BJ (cell line): ENCODE measurements around the gene ACAP1. TPM values are rescaled to one million over a fixed set of nuclear protein-coding genes. Genes with fewer than 3 reads are reported as not detected.

Experiments used
- CTCF ChIA-PET: fragments of 350-600 bp; formaldehyde crosslinking; extraction: SDS; loops from one replicate; lab custom pipeline; 2021; ENCODE audit warnings: antibody characterized with exemption, inconsistent platforms; lab: Yijun Ruan, JAX
- POLR2A ChIA-PET: fragments of 300-600 bp; sonication (Branson Sonifier 250); formaldehyde crosslinking; extraction: SDS; loops from one replicate; lab custom pipeline; 2021; ENCODE audit warnings: antibody characterized with exemption; lab: Charles Lee
- DNase-seq: peaks from one replicate; pipeline ENCODE4 v3.0.0-alpha.2; 2011; ENCODE audit warnings: low read depth
- H3K27me3 ChIP-seq: 2 replicates; pipeline ENCODE4 v1.6.0; 2011; ENCODE audit warnings: low read length; ENCODE audit not compliant: control insufficient read depth, insufficient read depth
- H3K36me3 ChIP-seq: 2 replicates; pipeline ENCODE4 v1.5.1; 2011; ENCODE audit warnings: low read length; ENCODE audit not compliant: control insufficient read depth, insufficient read depth
- H3K4me3 ChIP-seq: 2 replicates; pipeline ENCODE4 v1.5.1; 2011; ENCODE audit warnings: low read depth, mild to moderate bottlenecking, control low read depth, low read length
- polyA plus RNA-seq: library from polyadenylated mRNA; depleted of rRNA; stranded (reverse); fragments of >200 nt; gene quantifications from 2 replicates; pipeline ENCODE4 v1.2.3, GENCODE V29; 2011
- TF ChIP-seq, protein P1 (sequence below): IDR thresholded peaks from 2 replicates; pipeline ENCODE4 v1.5.1; 2011; ENCODE audit warnings: low read depth, mild to moderate bottlenecking, control low read depth, inconsistent platforms, low read length, moderate library complexity; ENCODE audit not compliant: insufficient read depth

Gene ACAP1
- polyA plus RNA-seq, 1 experiment, result 1.7 TPM

DNA sequence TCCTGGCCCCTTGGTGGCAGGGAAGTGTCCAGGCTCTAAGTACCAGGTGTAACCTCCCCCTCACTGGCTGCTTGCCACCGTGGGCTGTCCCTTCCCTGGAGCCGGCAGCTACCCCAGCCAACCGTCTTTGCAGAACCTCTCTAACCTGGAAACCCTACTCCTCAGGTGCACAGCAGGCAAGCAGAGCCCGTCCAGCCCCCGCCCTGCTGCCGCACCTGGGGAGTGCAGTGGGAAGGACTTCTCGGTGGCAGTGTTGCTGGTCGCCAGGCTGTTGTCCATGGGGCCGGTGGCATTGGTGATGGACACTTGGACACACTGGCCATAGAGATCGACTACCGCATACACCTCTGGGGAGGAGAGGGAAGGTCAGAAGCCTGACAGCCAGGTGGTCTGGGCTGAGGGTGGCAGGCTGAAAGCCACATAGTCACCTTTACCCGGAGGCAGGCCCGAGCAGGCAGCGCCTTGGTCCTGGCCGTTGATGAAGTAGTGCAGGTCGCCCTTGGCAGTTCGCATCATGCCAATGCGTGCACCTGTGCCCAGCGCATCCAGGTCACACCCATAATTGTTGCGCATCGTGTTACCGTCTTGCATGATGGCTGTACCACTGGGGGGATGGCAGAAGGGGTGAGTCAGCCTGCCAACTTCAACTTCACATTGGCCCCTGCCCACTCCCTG, 13.7 kb upstream of the ACAP1 start:
- POLR2A ChIA-PET, result no interaction called here
- DNase-seq, result no peak
- Histone ChIP-seq H3K27me3 (no peaks in the 10 kb centered on the region), H3K36me3 (peaks cover 57% of the 10 kb centered on the region), H3K4me3 (no peak overlapping the region)
- TF ChIP-seq, protein P1, sequence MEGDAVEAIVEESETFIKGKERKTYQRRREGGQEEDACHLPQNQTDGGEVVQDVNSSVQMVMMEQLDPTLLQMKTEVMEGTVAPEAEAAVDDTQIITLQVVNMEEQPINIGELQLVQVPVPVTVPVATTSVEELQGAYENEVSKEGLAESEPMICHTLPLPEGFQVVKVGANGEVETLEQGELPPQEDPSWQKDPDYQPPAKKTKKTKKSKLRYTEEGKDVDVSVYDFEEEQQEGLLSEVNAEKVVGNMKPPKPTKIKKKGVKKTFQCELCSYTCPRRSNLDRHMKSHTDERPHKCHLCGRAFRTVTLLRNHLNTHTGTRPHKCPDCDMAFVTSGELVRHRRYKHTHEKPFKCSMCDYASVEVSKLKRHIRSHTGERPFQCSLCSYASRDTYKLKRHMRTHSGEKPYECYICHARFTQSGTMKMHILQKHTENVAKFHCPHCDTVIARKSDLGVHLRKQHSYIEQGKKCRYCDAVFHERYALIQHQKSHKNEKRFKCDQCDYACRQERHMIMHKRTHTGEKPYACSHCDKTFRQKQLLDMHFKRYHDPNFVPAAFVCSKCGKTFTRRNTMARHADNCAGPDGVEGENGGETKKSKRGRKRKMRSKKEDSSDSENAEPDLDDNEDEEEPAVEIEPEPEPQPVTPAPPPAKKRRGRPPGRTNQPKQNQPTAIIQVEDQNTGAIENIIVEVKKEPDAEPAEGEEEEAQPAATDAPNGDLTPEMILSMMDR, result no peak
- CTCF ChIA-PET, result interaction anchor here (1.3 to 5.0 kb wide), 2 partner anchors 9 to 238 kb away, joined by 6 to 22 read pairs; no protein-coding TSS in a partner anchor

DNA sequence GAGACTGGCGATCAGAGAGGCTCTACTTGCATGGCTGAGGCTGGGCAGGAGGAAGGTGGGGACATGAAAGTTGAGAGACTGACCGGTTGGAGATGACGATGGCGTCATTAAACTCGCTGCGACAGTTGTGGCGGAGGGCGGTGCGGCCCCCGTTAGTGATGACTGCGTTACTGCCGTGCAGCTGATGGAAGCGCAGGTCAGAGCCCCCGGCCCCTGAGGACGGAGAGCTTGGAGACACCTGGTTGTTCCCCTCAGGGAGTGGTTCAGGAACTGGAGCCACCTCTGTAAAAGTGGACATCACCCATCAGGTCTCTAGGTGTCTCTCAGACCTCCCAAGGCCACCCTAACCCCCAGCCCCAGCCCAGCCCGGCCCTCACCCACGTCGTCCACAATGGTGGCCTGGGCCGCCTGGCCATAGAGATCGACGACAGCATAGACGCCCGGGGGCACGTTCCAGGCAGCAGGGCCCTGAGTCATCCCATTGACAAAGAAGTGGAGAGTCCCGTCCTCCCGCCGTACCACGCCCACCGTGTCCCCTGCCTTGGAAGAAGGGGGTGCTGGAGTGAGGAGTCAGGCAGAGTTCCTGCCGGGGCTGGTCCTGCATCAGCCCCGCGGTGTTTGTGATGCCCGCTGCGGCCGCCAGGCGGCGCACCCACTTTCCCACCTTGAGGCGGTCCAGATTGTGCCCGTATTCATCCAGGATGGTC, 12.4 kb upstream of the ACAP1 start:
- Histone ChIP-seq H3K4me3 (no peak overlapping the region), H3K36me3 (peaks cover 48% of the 10 kb centered on the region), H3K27me3 (no peaks in the 10 kb centered on the region)
- DNase-seq, result no peak
- POLR2A ChIA-PET, result no interaction called here
- CTCF ChIA-PET, result interaction anchor here (0.6 to 5.0 kb wide), 7 partner anchors 11 to 237 kb away, joined by 3 to 22 read pairs (median 8); partner anchors contain the start of genes ACAP1 and SENP3
- TF ChIP-seq, protein P1, result peak; percentile 92

DNA sequence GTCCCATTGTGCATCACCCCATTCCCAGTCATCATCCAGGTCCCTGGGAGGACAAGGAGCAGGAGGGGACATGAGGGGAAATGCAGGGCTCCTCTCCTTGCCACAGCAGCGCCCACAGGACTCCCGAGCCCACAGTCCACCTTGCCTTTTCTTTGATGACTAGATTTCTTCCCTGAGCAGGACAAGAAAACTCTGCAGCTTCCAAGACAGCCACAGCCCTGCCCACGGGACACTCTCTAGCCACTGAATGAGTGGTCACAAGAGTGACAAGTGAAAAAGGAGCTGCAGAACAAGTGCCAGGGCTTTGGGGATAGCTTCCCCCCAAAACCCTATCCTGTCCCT, 11.9 kb upstream of the ACAP1 start:
- DNase-seq, result no peak
- TF ChIP-seq, protein P1, result no peak
- CTCF ChIA-PET, result interaction anchor here (0.7 to 5.0 kb wide), 5 partner anchors 11 to 236 kb away, joined by 3 to 22 read pairs (median 11); partner anchors contain the start of genes ACAP1 and SENP3
- POLR2A ChIA-PET, result no interaction called here
- Histone ChIP-seq H3K36me3 (peaks cover 47% of the 10 kb centered on the region), H3K27me3 (no peaks in the 10 kb centered on the region), H3K4me3 (no peak overlapping the region)

DNA sequence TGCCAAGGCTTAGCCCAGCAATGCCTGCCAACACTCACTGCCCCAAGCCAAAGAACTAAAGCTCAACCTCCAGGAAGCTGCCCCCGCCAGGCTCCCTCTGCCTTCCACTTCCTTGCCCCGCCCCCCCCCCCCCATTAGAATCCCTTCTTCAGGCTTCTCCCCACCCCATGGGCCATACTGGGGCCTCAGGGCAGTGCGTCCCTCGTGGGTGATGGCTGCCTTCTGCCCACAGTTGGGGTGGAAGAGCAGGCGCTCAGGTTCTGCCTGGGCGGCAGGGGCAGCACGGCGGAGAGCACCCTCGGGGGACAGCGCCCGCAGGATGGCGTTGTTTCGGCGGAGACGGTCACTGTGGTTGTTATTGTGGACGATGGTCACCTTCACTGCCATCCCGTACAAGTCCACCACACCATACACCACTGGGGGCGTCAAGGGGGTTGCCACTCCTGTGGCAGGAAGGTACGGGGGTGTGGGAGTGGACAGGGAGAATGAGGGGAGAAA, 11.2 kb upstream of the ACAP1 start:
- ChIA-PET POLR2A (no interaction called here), CTCF (interaction anchor here (0.7 to 5.0 kb wide), 5 partner anchors 11 to 236 kb away, joined by 3 to 22 read pairs (median 11); partner anchors contain the start of genes ACAP1 and SENP3)
- H3K27me3 ChIP-seq, result no peaks in the 10 kb centered on the region
- TF ChIP-seq, protein P1, result no peak
- no peak for DNase-seq
- no peak overlapping the region for H3K4me3 ChIP-seq
- peaks cover 47% of the 10 kb centered on the region for H3K36me3 ChIP-seq

DNA sequence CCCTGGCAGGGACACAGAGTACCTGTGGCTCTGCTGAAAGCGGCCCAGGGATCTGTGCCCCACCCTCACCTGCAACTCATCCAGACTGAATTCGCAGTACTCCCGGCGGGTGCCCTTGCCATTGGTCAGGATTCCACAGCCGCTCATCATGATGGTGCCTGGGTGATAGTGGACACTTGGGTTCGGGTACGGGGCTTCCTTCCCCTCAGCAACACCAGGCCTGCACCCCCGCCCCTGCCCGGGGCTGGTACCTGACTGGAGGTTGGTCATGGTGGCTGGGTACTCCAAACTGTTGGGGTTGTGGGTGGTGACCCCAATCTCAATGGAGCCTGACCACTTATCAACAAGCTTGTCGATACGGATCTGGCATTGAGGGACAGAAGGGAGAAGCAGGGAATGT, 10.1 kb upstream of the ACAP1 start:
- ChIA-PET CTCF (interaction anchor here (1.0 to 5.0 kb wide), 2 partner anchors 13 to 78 kb away, joined by 4 to 22 read pairs; no protein-coding TSS in a partner anchor), POLR2A (no interaction called here)
- H3K4me3 ChIP-seq, result no peak overlapping the region
- H3K27me3 ChIP-seq, result no peaks in the 10 kb centered on the region
- TF ChIP-seq, protein P1, result no peak
- DNase-seq, result no peak
- H3K36me3 ChIP-seq, result peaks cover 38% of the 10 kb centered on the region
